Measurements from ENCODE around the gene TMEM161B. TPM values are rescaled to one million over a fixed set of nuclear protein-coding genes. Genes with fewer than 3 reads are reported as not detected.

The TMEM161B gene
- total RNA-seq = 66.7 TPM

GRCh38 chr5:88268385-88269184 is at the start of gene TMEM161B:
TSS of gene TMEM161B (minus strand) at chr5:88268845. CDS start at chr5:88268723, 122 bp downstream.

Small RNA genes within 50 kb of the gene (small RNA-seq; reads per million reads assigned to genes)
- gene RNA5SP187 (ENCODE audit: low replicate concordance) = not detected
